ENCODE results near the gene EXOC1.

Gene EXOC1

DNA sequence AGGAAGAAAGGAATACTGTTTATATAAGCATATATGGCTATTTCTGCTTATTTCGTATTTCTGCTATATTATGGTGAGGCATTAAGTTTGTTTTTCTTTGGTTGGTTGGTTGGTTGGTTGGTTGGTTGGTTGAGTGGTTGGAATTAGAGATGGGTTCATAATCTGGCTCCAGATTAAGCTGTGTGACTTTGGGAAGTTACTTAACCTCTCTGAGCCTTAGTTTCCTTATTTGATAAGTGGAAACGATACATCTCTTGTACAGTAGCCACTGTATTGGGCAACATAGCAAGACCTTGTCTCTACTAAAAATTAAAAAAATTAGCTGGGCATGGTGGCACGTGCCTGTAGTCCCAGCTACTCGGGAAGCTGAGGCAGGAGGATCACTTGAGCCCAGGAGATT lies 49.2 kb downstream of the EXOC1 start:
- Histone ChIP-seq H3K4me3 (ENCODE audit: insufficient read depth, low read depth, low read length, poor library complexity, severe bottlenecking) (no peak overlapping the region), H3K27ac (ENCODE audit: insufficient read depth, low read length, poor library complexity, severe bottlenecking) (no peak overlapping the region), H3K27me3 (replicated peaks; ENCODE audit: control insufficient read depth, insufficient read depth, low read length, poor library complexity, severe bottlenecking) (no peaks in the 10 kb centered on the region), H3K4me1 (ENCODE audit: control insufficient read depth, insufficient read depth, low read length, poor library complexity, severe bottlenecking) (no peaks in the 10 kb centered on the region), H3K9me3 (ENCODE audit: control insufficient read depth, low read length) (no peaks in the 10 kb centered on the region), H3K36me3 (ENCODE audit: control insufficient read depth, insufficient read depth, low read length) (no peaks in the 10 kb centered on the region)
- no peak for DNase-seq

GRCh38 chr4:55903577-55903976 lies 50.1 kb downstream of the EXOC1 start:
- Histone ChIP-seq H3K4me3 (ENCODE audit: insufficient read depth, low read depth, low read length, poor library complexity, severe bottlenecking) (no peak overlapping the region), H3K36me3 (ENCODE audit: control insufficient read depth, insufficient read depth, low read length) (no peaks in the 10 kb centered on the region)

DNA sequence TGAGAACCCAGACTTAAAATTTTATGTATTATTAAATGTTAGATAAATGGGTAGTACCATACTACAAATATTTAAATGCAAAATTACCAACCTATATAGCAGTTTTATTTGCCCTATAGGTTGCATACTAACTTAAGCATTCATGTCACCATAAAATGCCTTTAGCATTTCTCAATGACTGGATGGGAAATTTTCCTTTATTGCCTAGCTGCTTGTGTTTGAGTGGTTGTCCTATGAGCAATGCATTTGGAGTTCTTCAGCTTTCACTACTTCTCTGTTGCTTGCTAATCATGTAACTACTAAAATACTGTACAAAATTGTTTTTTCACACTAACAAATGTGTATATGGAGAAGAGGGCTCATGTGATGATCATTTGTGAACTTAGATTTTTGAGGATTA lies 51.1 kb downstream of the EXOC1 start:
- Histone ChIP-seq H3K9me3 (ENCODE audit: control insufficient read depth, low read length) (no peaks in the 10 kb centered on the region), H3K27ac (ENCODE audit: insufficient read depth, low read length, poor library complexity, severe bottlenecking) (no peak overlapping the region), H3K4me3 (ENCODE audit: insufficient read depth, low read depth, low read length, poor library complexity, severe bottlenecking) (no peak overlapping the region), H3K4me1 (ENCODE audit: control insufficient read depth, insufficient read depth, low read length, poor library complexity, severe bottlenecking) (no peaks in the 10 kb centered on the region), H3K36me3 (ENCODE audit: control insufficient read depth, insufficient read depth, low read length) (no peaks in the 10 kb centered on the region), H3K27me3 (replicated peaks; ENCODE audit: control insufficient read depth, insufficient read depth, low read length, poor library complexity, severe bottlenecking) (no peaks in the 10 kb centered on the region)
- DNase-seq = no peak

More at GRCh38 chr4:55903577-55903976, 50.1 kb downstream of the EXOC1 start:
- Histone ChIP-seq H3K9me3 (ENCODE audit: control insufficient read depth, low read length) (no peaks in the 10 kb centered on the region), H3K4me1 (ENCODE audit: control insufficient read depth, insufficient read depth, low read length, poor library complexity, severe bottlenecking) (no peaks in the 10 kb centered on the region), H3K27ac (ENCODE audit: insufficient read depth, low read length, poor library complexity, severe bottlenecking) (no peak overlapping the region), H3K27me3 (replicated peaks; ENCODE audit: control insufficient read depth, insufficient read depth, low read length, poor library complexity, severe bottlenecking) (no peaks in the 10 kb centered on the region)
- no peak for DNase-seq

DNA sequence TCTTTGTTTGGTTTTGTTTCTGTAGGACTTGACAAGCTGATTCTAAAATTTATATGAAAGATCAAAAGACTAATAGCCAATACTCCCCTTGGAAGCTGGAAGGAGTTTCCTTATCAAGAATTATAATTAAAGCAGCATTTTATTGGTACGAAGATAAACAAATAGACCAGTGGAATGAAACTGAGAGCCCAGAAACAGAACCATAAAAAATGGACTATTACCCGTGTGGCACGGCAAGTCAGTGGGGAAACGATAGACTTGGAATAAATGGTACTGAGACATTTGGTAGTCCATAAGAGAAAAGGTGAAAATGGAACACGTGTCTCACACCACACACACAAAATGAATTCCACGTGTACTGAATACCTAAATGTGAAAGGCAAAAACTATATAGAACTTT lies 52.9 kb downstream of the EXOC1 start:
- Histone ChIP-seq H3K4me1 (ENCODE audit: control insufficient read depth, insufficient read depth, low read length, poor library complexity, severe bottlenecking) (no peaks in the 10 kb centered on the region), H3K27me3 (replicated peaks; ENCODE audit: control insufficient read depth, insufficient read depth, low read length, poor library complexity, severe bottlenecking) (no peaks in the 10 kb centered on the region), H3K4me3 (ENCODE audit: insufficient read depth, low read depth, low read length, poor library complexity, severe bottlenecking) (no peak overlapping the region), H3K9me3 (ENCODE audit: control insufficient read depth, low read length) (no peaks in the 10 kb centered on the region), H3K36me3 (ENCODE audit: control insufficient read depth, insufficient read depth, low read length) (no peaks in the 10 kb centered on the region), H3K27ac (ENCODE audit: insufficient read depth, low read length, poor library complexity, severe bottlenecking) (no peak overlapping the region)
- no peak for DNase-seq

DNA sequence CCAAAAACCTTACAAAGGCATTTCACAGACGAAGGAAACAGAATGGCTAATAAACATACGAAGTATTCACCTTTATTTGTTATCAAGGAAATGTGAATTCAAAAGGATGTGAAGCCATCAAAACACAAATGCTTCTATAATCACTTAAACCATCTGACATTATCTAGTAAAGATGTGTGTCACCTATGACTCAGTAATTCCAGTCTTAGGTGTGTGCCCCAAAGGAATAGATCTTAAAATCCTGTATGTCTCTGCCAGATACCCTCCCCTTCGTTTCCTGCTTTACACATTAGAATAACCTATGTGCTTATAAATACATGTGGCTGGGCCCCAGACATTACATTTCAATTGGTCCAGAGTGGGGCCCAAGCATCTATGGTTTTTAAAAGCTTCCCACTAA lies 53.5 kb downstream of the EXOC1 start:
- no peaks in the 10 kb centered on the region for H3K9me3 ChIP-seq (ENCODE audit: control insufficient read depth, low read length)
- H3K4me1 ChIP-seq (ENCODE audit: control insufficient read depth, insufficient read depth, low read length, poor library complexity, severe bottlenecking) = no peaks in the 10 kb centered on the region
- H3K4me3 ChIP-seq (ENCODE audit: insufficient read depth, low read depth, low read length, poor library complexity, severe bottlenecking) = no peak overlapping the region
- H3K36me3 ChIP-seq (ENCODE audit: control insufficient read depth, insufficient read depth, low read length) = no peaks in the 10 kb centered on the region
- no peak for DNase-seq
- no peak overlapping the region for H3K27ac ChIP-seq (ENCODE audit: insufficient read depth, low read length, poor library complexity, severe bottlenecking)
- H3K27me3 ChIP-seq (replicated peaks; ENCODE audit: control insufficient read depth, insufficient read depth, low read length, poor library complexity, severe bottlenecking) = no peaks in the 10 kb centered on the region

- no peak overlapping the region for H3K27ac ChIP-seq (ENCODE audit: insufficient read depth, low read length, poor library complexity, severe bottlenecking)
- H3K36me3 ChIP-seq (ENCODE audit: control insufficient read depth, insufficient read depth, low read length) = no peaks in the 10 kb centered on the region
- H3K27me3 ChIP-seq (replicated peaks; ENCODE audit: control insufficient read depth, insufficient read depth, low read length, poor library complexity, severe bottlenecking) = no peaks in the 10 kb centered on the region
- no peak overlapping the region for H3K4me3 ChIP-seq (ENCODE audit: insufficient read depth, low read depth, low read length, poor library complexity, severe bottlenecking)
- DNase-seq = no peak
- H3K4me1 ChIP-seq (ENCODE audit: control insufficient read depth, insufficient read depth, low read length, poor library complexity, severe bottlenecking) = no peaks in the 10 kb centered on the region
- no peaks in the 10 kb centered on the region for H3K9me3 ChIP-seq (ENCODE audit: control insufficient read depth, low read length)
These were observed 54.0 kb downstream of the EXOC1 start for GRCh38 chr4:55907469-55907868.

DNA sequence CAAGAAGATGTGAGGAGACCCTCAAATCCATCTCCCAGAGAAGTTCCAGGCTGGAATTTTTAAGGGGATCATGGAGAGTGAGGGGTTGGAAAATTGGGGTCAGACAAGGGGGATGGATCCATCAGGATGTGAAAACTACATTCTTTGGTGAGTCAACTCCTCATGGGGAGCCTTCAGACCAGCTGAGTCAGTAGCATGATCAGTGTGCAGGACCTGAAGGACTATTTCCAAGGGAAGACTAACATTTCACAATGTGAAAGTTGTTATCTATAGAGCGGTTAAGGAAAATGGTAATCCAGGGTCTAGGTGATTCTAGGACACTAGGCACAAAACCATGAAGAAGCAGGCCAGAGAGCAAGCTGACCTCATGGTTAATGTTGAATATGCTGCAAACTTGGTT lies 56.7 kb downstream of the EXOC1 start:
- DNase-seq = no peak
- no peaks in the 10 kb centered on the region for H3K4me1 ChIP-seq (ENCODE audit: control insufficient read depth, insufficient read depth, low read length, poor library complexity, severe bottlenecking)
- H3K4me3 ChIP-seq (ENCODE audit: insufficient read depth, low read depth, low read length, poor library complexity, severe bottlenecking) = no peak overlapping the region
- no peaks in the 10 kb centered on the region for H3K9me3 ChIP-seq (ENCODE audit: control insufficient read depth, low read length)
- H3K36me3 ChIP-seq (ENCODE audit: control insufficient read depth, insufficient read depth, low read length) = no peaks in the 10 kb centered on the region
- no peak overlapping the region for H3K27ac ChIP-seq (ENCODE audit: insufficient read depth, low read length, poor library complexity, severe bottlenecking)
- no peaks in the 10 kb centered on the region for H3K27me3 ChIP-seq (replicated peaks; ENCODE audit: control insufficient read depth, insufficient read depth, low read length, poor library complexity, severe bottlenecking)

- Histone ChIP-seq H3K4me3 (ENCODE audit: insufficient read depth, low read depth, low read length, poor library complexity, severe bottlenecking) (no peak overlapping the region), H3K36me3 (ENCODE audit: control insufficient read depth, insufficient read depth, low read length) (no peaks in the 10 kb centered on the region), H3K4me1 (ENCODE audit: control insufficient read depth, insufficient read depth, low read length, poor library complexity, severe bottlenecking) (no peaks in the 10 kb centered on the region), H3K27ac (ENCODE audit: insufficient read depth, low read length, poor library complexity, severe bottlenecking) (no peak overlapping the region), H3K27me3 (replicated peaks; ENCODE audit: control insufficient read depth, insufficient read depth, low read length, poor library complexity, severe bottlenecking) (no peaks in the 10 kb centered on the region), H3K9me3 (ENCODE audit: control insufficient read depth, low read length) (no peaks in the 10 kb centered on the region)
- DNase-seq = no peak
These were observed 58.8 kb downstream of the EXOC1 start for GRCh38 chr4:55912249-55912648.

DNA sequence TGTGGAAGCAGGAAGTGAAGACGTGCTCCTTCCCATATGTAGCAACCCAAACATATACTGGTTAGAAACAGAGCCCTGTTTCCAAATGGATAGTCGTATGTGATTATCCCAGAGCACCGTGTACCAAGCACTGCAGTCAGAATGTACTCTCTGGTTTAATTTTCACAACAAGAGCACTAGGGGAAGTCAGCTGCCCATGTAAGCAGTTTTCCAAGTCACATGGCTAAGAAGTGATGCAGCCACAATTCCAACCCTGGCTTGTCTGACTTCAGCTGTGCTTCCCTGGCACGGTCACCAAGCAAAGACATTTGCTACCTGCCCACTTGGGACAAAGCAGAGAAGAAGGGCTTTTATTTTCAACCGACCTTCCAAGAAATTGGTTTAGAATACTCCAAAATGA lies 67.1 kb downstream of the EXOC1 start:
- H3K36me3 ChIP-seq (ENCODE audit: control insufficient read depth, insufficient read depth, low read length) = no peaks in the 10 kb centered on the region
- H3K9me3 ChIP-seq (ENCODE audit: control insufficient read depth, low read length) = no peaks in the 10 kb centered on the region
- no peaks in the 10 kb centered on the region for H3K4me1 ChIP-seq (ENCODE audit: control insufficient read depth, insufficient read depth, low read length, poor library complexity, severe bottlenecking)
- no peaks in the 10 kb centered on the region for H3K27me3 ChIP-seq (replicated peaks; ENCODE audit: control insufficient read depth, insufficient read depth, low read length, poor library complexity, severe bottlenecking)
- H3K27ac ChIP-seq (ENCODE audit: insufficient read depth, low read length, poor library complexity, severe bottlenecking) = no peak overlapping the region
- no peak for DNase-seq
- no peak overlapping the region for H3K4me3 ChIP-seq (ENCODE audit: insufficient read depth, low read depth, low read length, poor library complexity, severe bottlenecking)

DNA sequence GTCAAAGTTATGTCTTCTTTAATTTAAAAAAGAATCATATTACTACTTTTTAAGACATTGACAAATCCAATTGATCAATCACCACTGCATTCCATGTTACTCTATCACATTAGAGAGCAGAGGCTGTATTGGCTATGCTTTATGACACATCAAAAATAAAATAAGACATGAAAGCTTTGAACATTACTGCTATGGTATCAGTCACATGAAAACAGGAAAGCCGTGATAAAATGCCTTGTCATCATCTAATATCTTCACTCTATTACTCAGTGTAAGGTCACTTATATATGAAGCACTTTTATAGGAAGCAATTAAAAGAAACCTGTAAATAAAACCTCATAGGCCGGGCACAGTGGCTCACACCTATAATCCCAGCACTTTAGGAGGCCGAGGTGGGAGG lies 67.6 kb downstream of the EXOC1 start:
- Histone ChIP-seq H3K4me1 (ENCODE audit: control insufficient read depth, insufficient read depth, low read length, poor library complexity, severe bottlenecking) (no peaks in the 10 kb centered on the region), H3K27me3 (replicated peaks; ENCODE audit: control insufficient read depth, insufficient read depth, low read length, poor library complexity, severe bottlenecking) (no peaks in the 10 kb centered on the region), H3K9me3 (ENCODE audit: control insufficient read depth, low read length) (no peaks in the 10 kb centered on the region), H3K27ac (ENCODE audit: insufficient read depth, low read length, poor library complexity, severe bottlenecking) (no peak overlapping the region), H3K4me3 (ENCODE audit: insufficient read depth, low read depth, low read length, poor library complexity, severe bottlenecking) (no peak overlapping the region), H3K36me3 (ENCODE audit: control insufficient read depth, insufficient read depth, low read length) (no peaks in the 10 kb centered on the region)
- no peak for DNase-seq

GRCh38 chr4:55925241-55925640 lies 71.8 kb downstream of the EXOC1 start:
- no peak overlapping the region for H3K27ac ChIP-seq (ENCODE audit: insufficient read depth, low read length, poor library complexity, severe bottlenecking)
- DNase-seq = no peak
- H3K4me3 ChIP-seq (ENCODE audit: insufficient read depth, low read depth, low read length, poor library complexity, severe bottlenecking) = no peak overlapping the region
- H3K9me3 ChIP-seq (ENCODE audit: control insufficient read depth, low read length) = peaks cover 3% of the 10 kb centered on the region
- no peaks in the 10 kb centered on the region for H3K36me3 ChIP-seq (ENCODE audit: control insufficient read depth, insufficient read depth, low read length)
- no peaks in the 10 kb centered on the region for H3K27me3 ChIP-seq (replicated peaks; ENCODE audit: control insufficient read depth, insufficient read depth, low read length, poor library complexity, severe bottlenecking)
- H3K4me1 ChIP-seq (ENCODE audit: control insufficient read depth, insufficient read depth, low read length, poor library complexity, severe bottlenecking) = no peaks in the 10 kb centered on the region
